Endodermal cell (in vitro differentiated cells): ENCODE measurements around the gene IL25. TPM values are rescaled to one million over a fixed set of nuclear protein-coding genes. Genes with fewer than 3 reads are reported as not detected.
"Not testable (repeated sequence)": the region's sequence is repeated elsewhere in the genome, so short reads cannot be mapped to it uniquely, and the experiment has no call there.

Source experiments
- DNase-seq: peaks from one replicate; pipeline ENCODE4 v3.0.0-alpha.2; 2017
- H3K27ac ChIP-seq: 2 replicates; pipeline ENCODE4 v1.5.1; 2013; ENCODE audit warnings: mild to moderate bottlenecking, low read depth, low read length, moderate library complexity
- H3K27me3 ChIP-seq: 2 replicates; pipeline ENCODE4 v1.6.1; 2013; ENCODE audit warnings: mild to moderate bottlenecking, low read length, moderate library complexity; ENCODE audit not compliant: insufficient read depth, control insufficient read depth, poor library complexity, severe bottlenecking
- H3K36me3 ChIP-seq: 2 replicates; pipeline ENCODE4 v1.7.0; 2013; ENCODE audit warnings: mild to moderate bottlenecking, low read length, moderate library complexity; ENCODE audit not compliant: control insufficient read depth, insufficient read depth
- H3K4me1 ChIP-seq: one replicate; pipeline ENCODE4 v1.7.0; 2013; ENCODE audit warnings: low read length; ENCODE audit not compliant: control insufficient read depth, insufficient read depth
- H3K4me3 ChIP-seq: 2 replicates; pipeline ENCODE4 v1.5.1; 2013; ENCODE audit warnings: mild to moderate bottlenecking, low read length, moderate library complexity
- H3K9ac ChIP-seq: 2 replicates; pipeline ENCODE4 v1.6.1; 2013; ENCODE audit warnings: mild to moderate bottlenecking, low read length, moderate library complexity; ENCODE audit not compliant: poor library complexity, severe bottlenecking; ENCODE audit errors: extremely low read depth
- H3K9me3 ChIP-seq: 2 replicates; pipeline ENCODE4 v1.6.1; 2013; ENCODE audit warnings: mild to moderate bottlenecking, low read length, moderate library complexity; ENCODE audit not compliant: control insufficient read depth
- H3K27ac Mint-ChIP-seq: 2 replicates; pipeline ENCODE4 v1.8.0; 2020; ENCODE audit warnings: mixed read lengths
- H3K27me3 Mint-ChIP-seq: 2 replicates; pipeline ENCODE4 v1.8.0; 2021; ENCODE audit warnings: mild to moderate bottlenecking, mixed read lengths; ENCODE audit not compliant: insufficient read depth
- H3K36me3 Mint-ChIP-seq: 2 replicates; pipeline ENCODE4 v1.8.0; 2020; ENCODE audit warnings: low read depth, mixed read lengths
- H3K4me1 Mint-ChIP-seq: 2 replicates; pipeline ENCODE4 v1.8.0; 2020; ENCODE audit warnings: mixed read lengths
- H3K4me3 Mint-ChIP-seq: 2 replicates; pipeline ENCODE4 v1.8.0; 2020; ENCODE audit warnings: mild to moderate bottlenecking, moderate library complexity, mixed read lengths
- H3K9me3 Mint-ChIP-seq: 2 replicates; pipeline ENCODE4 v1.8.0; 2020; ENCODE audit warnings: mild to moderate bottlenecking, mixed read lengths
- CTCF ChIP-seq: fragments of 200-600 bp; sonication (generic); conservative IDR thresholded peaks from 2 replicates; pipeline ENCODE4 v1.5.0; 2021; ENCODE audit warnings: antibody characterized with exemption, mild to moderate bottlenecking
- WGBS, 2 experiments: methylation state at CpG; one replicate each; pipeline versions ENCODE4 v1.1.5 to v1.1.7; 2013; ENCODE audit warnings: missing lambda C conversion rate in 2 of 2, mixed read lengths in 1 of 2; ENCODE audit not compliant: insufficient coverage in 1 of 2, insufficient read length in 1 of 2; 5-methylcytosine and 5-hydroxymethylcytosine counted together
- total RNA-seq, 2 donors: library from RNA; stranded (reverse); fragmentation: NEBNext Ultra II Directional in 1 of 2; extraction: Animal tissue kit (Norgen Biotek cat#: 25700) in 1 of 2; gene quantifications; 2 replicates in 1 of 2; 3 replicates in 1 of 2; pipeline ENCODE4 v1.2.1, GENCODE V29; 2021

IL25 gene
- total RNA-seq, 2 donors from 2014 or later, result not detected

DNA sequence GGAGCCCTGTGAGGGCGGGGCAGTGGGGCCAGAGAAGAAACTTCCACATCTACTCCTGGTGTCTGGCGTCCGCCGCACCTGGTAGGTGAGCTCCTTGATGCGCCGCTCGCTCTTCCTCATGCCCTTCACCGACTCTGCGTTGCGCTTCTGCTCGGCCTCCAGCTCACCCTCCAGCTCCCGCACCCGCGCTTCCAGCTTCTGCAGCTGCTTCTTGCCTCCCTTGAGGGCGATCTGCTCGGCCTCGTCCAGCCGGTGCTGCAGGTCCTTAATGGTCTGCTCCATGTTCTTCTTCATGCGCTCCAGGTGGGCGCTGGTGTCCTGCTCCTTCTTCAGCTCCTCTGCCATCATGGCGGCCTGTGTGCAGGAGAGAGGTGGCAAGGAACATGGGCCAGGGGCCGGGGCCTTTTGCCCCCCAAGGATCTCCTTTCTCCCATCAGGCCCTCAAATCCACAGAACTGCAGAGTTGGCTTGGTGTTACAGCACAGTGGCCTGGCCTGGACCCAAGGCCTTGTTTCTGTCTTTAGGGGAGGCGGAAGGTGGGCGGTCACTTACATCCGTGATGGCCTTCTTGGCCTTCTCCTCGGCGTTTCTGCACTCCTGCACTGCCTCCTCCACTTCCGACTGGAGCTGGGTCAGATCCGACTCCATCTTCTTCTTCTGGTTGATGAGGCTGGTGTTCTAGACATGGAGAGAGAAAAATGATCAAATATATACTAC lies 11.9 kb downstream of the IL25 start:
- no peak overlapping the region for H3K27ac ChIP-seq
- H3K36me3 Mint-ChIP-seq, result no peaks in the 10 kb centered on the region
- H3K4me1 Mint-ChIP-seq, result no peaks in the 10 kb centered on the region
- H3K27me3 Mint-ChIP-seq, result peaks cover 38% of the 10 kb centered on the region
- no peak overlapping the region for H3K9ac ChIP-seq
- H3K27me3 ChIP-seq, result no peaks in the 10 kb centered on the region
- H3K9me3 Mint-ChIP-seq, result no peaks in the 10 kb centered on the region
- no peaks in the 10 kb centered on the region for H3K36me3 ChIP-seq
- DNase-seq, result no peak
- H3K27ac Mint-ChIP-seq, result no peak overlapping the region
- H3K4me3 ChIP-seq, result no peak overlapping the region
- no peak overlapping the region for H3K4me3 Mint-ChIP-seq
- 93 to 98% methylated on average over 17 to 29 of the region's 29 CpGs for WGBS, 2 experiments
- H3K9me3 ChIP-seq, result no peaks in the 10 kb centered on the region
- TF ChIP-seq CTCF, result no peak
- H3K4me1 ChIP-seq, result no peaks in the 10 kb centered on the region

DNA sequence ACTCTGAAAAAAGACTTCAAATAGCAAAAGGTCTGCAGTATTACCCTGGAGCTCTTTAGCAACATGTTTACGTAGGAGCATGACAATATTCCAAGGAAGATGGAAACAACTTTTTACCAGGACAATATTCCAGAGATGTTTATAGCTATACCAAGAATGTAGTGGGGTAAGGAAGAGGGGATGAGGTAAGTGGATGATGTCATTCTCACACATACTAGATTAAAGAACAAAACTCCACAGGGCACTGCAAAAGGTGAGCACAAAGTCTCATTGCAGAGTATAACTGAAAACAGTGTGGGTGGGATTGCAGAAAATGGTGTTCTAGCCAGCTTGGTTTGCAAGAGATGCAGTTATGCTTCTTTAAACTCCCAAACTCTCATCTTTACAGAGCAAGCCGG lies 12.6 kb downstream of the IL25 start:
- no peaks in the 10 kb centered on the region for H3K9me3 Mint-ChIP-seq
- no peak overlapping the region for H3K4me3 Mint-ChIP-seq
- Histone ChIP-seq H3K27me3 (no peaks in the 10 kb centered on the region), H3K9me3 (no peaks in the 10 kb centered on the region), H3K9ac (no peak overlapping the region), H3K4me1 (no peaks in the 10 kb centered on the region), H3K27ac (no peak overlapping the region), H3K4me3 (no peak overlapping the region), H3K36me3 (no peaks in the 10 kb centered on the region)
- H3K27me3 Mint-ChIP-seq, result peaks cover 37% of the 10 kb centered on the region
- 80 to 92% methylated on average over 1 to 2 of the region's 2 CpGs for WGBS, 2 experiments
- H3K4me1 Mint-ChIP-seq, result no peaks in the 10 kb centered on the region
- H3K36me3 Mint-ChIP-seq, result no peaks in the 10 kb centered on the region
- no peak for TF ChIP-seq CTCF
- DNase-seq, result no peak
- H3K27ac Mint-ChIP-seq, result no peak overlapping the region

- Histone ChIP-seq H3K9ac (no peak overlapping the region), H3K27me3 (peaks cover 4% of the 10 kb centered on the region)
- 92 to 99% methylated on average over 10 to 18 of the region's 18 CpGs for WGBS, 2 experiments
Measured at GRCh38 chr14:23385642-23386265, 13.1 kb downstream of the IL25 start.

DNA sequence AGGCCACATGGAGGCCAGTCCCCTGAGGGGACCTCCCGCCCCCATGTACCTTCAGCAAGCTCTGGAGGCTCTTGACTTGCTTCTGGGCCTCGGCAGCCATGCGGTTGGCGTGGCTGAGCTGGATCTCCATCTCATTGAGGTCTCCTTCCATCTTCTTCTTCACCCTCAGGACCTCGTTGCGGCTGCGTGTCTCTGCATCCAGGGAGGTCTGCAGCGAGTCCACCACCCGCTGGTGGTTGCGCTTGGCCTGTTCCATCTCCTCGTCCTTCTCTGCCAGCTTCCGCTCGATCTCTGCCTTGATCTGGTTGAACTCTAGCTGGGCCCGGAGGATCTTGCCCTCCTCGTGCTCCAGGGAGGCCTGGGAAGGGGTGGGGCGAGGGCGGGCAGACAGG lies 13.7 kb downstream of the IL25 start:
- not testable (repeated sequence) for H3K4me3 ChIP-seq, H3K36me3 Mint-ChIP-seq, H3K27me3 ChIP-seq, H3K27ac Mint-ChIP-seq, H3K4me3 Mint-ChIP-seq, H3K9me3 Mint-ChIP-seq, H3K9ac ChIP-seq, H3K27ac ChIP-seq, H3K4me1 ChIP-seq, H3K9me3 ChIP-seq, H3K4me1 Mint-ChIP-seq, H3K36me3 ChIP-seq, DNase-seq
- H3K27me3 Mint-ChIP-seq, result peaks cover 31% of the 10 kb centered on the region
- 89 to 95% methylated on average over 6 to 15 of the region's 17 CpGs for WGBS, 2 experiments

More at GRCh38 chr14:23385642-23386265, 13.1 kb downstream of the IL25 start:
- Mint-ChIP-seq H3K27me3 (peaks cover 36% of the 10 kb centered on the region), H3K9me3 (no peaks in the 10 kb centered on the region), H3K4me3 (no peak overlapping the region), H3K36me3 (no peaks in the 10 kb centered on the region), H3K4me1 (no peaks in the 10 kb centered on the region), H3K27ac (no peak overlapping the region)
- peak; percentile 58 for TF ChIP-seq CTCF
- H3K9me3 ChIP-seq, result no peaks in the 10 kb centered on the region
- H3K36me3 ChIP-seq, result no peaks in the 10 kb centered on the region
- H3K27ac ChIP-seq, result no peak overlapping the region
- H3K4me3 ChIP-seq, result no peak overlapping the region
- peak; percentile 63 for DNase-seq
- no peaks in the 10 kb centered on the region for H3K4me1 ChIP-seq
